Astrocyte of the spinal cord (primary cell): ENCODE results near the gene LCE7A.
A peak's percentile ranks its signal among the peaks of the same experiment; 100 is the strongest.

Experiments used
- DNase-seq: peaks from one replicate; pipeline ENCODE4 v3.0.0; 2011; ENCODE audit warnings: low read depth, low spot score
- H3K4me3 ChIP-seq: 2 replicates; pipeline ENCODE4 v1.5.1; 2011; ENCODE audit warnings: low read depth, mild to moderate bottlenecking, low read length, moderate library complexity
- in situ Hi-C: cut with HindIII; loops from 2 replicates; pipeline ENCODE4 v1.10.0; 2017; ENCODE audit warnings: low sequenced_read_pairs
- TF ChIP-seq, protein P1 (sequence below): IDR thresholded peaks from 2 replicates; pipeline ENCODE4 v1.5.1; 2012; ENCODE audit warnings: low read depth, mild to moderate bottlenecking, low read length, inconsistent platforms

LCE7A gene

DNA sequence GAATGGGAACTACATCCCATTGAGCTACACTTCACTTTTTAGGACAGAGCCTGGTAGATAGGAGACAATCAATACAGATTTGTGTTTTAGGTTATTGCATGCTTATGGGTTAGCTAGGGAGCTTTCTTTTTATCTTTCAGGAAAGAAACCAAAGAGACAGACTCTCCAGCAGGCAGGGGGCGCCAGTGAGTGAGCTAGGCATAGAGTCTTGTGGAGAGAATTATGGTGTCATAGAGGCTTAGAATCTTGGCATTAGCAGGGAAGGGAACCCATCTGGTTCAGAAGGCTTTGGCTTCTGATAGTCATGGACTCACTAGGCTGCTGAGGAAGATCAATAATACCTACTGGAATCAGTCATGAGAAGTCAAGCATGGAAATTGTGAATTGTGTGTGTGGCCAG lies 18.2 kb downstream of the LCE7A start, which contains the start of gene SMCP:
Gene SMCP, plus strand, starts transcription at position 281 of the 400 bp plus-strand sequence. CDS start 6,101 bp downstream, outside the sequence.
- no peak within 1 kb of the TSS for H3K4me3 ChIP-seq
- no peak for DNase-seq
- in situ Hi-C loops, result no loop called here
- TF ChIP-seq, protein P1, sequence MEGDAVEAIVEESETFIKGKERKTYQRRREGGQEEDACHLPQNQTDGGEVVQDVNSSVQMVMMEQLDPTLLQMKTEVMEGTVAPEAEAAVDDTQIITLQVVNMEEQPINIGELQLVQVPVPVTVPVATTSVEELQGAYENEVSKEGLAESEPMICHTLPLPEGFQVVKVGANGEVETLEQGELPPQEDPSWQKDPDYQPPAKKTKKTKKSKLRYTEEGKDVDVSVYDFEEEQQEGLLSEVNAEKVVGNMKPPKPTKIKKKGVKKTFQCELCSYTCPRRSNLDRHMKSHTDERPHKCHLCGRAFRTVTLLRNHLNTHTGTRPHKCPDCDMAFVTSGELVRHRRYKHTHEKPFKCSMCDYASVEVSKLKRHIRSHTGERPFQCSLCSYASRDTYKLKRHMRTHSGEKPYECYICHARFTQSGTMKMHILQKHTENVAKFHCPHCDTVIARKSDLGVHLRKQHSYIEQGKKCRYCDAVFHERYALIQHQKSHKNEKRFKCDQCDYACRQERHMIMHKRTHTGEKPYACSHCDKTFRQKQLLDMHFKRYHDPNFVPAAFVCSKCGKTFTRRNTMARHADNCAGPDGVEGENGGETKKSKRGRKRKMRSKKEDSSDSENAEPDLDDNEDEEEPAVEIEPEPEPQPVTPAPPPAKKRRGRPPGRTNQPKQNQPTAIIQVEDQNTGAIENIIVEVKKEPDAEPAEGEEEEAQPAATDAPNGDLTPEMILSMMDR, result peak; percentile 13

DNA sequence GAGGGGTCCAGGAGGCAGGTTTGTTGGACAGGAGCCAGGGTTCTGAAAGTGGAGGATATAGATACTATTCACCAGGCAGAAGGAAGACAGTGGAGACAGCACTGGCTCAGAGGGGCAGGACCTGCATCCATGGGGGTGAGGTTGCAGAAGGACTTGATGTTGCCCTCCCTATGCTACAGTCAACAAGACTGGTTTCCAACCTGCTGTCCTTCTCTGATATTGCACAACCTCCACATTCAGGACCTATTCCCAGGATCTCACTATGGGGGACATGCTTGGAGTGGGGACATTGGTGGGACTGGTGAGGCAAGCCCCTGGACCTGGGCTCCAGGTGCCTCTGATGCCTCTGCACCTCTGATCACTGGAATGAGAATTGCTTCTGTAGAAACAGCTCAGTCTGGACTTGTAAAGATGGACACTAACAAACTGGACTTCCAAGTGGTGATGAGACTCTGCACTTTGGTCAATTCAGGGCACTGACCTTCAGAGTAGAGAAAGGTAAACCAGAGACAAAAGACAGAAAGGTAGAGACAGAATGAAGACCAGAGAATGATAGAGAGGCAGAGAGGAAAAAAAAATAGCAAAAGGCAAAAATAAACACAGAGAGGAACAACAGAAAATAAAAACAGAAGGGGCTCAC lies 19.9 kb downstream of the LCE7A start:
- H3K4me3 ChIP-seq, result no peak overlapping the region
- no peak for DNase-seq
- in situ Hi-C loops, result no loop called here
- TF ChIP-seq, protein P1, result no peak

DNA sequence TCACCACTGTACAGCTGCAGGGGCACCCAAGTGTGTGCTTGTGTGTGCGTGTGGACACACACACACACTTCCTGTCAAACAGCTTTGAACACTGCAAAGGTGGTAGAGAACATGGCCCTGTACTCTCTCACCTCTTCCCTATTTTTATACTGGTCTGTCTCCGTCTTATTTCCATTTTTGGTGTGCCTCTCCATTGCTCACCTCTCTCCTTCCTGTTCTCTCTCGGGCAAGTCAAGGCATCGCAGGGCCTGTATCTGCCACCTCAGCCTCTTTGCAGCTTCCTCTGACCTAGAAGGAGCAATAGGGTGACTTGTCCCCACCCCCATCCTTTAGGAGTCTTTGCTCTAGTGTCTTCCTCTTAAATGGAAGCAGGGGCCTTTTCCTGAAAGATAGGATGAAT lies 20.5 kb downstream of the LCE7A start:
- in situ Hi-C loops, result no loop called here
- TF ChIP-seq, protein P1, result no peak
- no peak overlapping the region for H3K4me3 ChIP-seq
- no peak for DNase-seq

DNA sequence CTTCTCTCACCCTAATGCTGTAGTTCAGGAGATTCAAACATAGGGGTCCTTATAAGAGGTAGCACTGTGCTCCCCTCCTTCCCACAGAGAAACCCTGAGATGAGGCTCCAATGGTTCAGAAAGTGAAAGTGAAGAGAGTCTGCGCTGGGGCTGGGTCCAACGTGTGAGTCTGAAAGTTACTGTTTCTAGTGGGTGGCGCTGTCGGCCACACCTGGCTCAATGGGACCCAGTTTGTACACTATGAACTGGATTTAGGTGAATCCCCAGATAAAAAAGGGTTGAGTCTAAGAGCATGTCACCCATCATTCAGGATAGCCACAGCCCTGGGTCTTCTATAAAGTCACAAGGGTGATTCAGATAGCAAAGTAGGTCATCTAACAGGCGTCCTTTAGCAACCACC lies 21.1 kb downstream of the LCE7A start:
- no peak for DNase-seq
- no peak overlapping the region for H3K4me3 ChIP-seq
- TF ChIP-seq, protein P1, result no peak
- in situ Hi-C loops, result no loop called here

DNA sequence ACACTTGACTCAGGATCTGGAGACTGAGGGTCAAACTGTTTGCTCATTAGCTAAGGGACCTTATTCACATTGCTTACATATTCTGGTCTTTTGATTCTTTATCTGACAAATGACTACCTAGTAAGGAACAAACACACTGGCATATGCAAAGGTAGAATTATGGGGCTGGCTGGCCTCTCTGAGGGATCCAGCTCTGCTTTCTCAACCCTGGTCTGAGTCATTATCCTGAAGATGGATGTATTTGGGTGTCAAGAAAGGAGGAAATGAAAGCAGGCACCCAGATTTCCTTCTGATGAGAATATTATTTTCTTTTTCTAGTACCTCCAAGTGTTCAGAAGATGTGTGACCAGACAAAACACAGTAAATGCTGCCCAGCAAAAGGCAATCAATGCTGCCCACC lies 24.3 kb downstream of the LCE7A start:
- DNase-seq, result no peak
- in situ Hi-C loops, result no loop called here
- TF ChIP-seq, protein P1, result no peak
- no peak overlapping the region for H3K4me3 ChIP-seq

DNA sequence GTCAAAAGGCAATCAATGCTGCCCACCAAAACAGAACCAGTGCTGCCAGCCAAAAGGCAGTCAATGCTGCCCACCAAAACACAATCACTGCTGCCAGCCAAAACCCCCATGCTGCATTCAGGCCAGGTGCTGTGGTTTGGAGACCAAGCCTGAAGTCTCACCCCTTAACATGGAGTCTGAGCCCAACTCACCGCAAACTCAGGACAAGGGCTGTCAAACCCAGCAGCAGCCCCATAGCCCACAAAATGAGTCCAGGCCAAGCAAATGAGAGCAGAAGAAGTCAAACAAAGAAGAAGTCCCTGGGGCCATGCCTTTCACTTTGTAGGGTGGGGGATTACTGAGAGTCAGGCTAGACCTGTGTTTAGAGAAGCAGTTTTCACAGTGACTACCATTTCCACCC lies 24.7 kb downstream of the LCE7A start:
- no peak for DNase-seq
- no peak overlapping the region for H3K4me3 ChIP-seq
- in situ Hi-C loops, result no loop called here
- TF ChIP-seq, protein P1, result no peak
